Choroid plexus epithelial cell (primary cell): ENCODE measurements around the gene MTR.

Source experiments
- DNase-seq: peaks from one replicate; pipeline ENCODE4 v3.0.0-alpha.2; 2010; ENCODE audit warnings: low read depth
- H3K4me3 ChIP-seq: 2 replicates; pipeline ENCODE4 v1.5.1; 2011; ENCODE audit warnings: low read depth, mild to moderate bottlenecking, control low read depth, low read length, moderate library complexity
- TF ChIP-seq, protein P1 (sequence below): conservative IDR thresholded peaks from 2 replicates; pipeline ENCODE4 v1.5.1; 2011; ENCODE audit warnings: low read depth, mild to moderate bottlenecking, control low read depth, inconsistent platforms, low read length, moderate library complexity

The MTR gene

GRCh38 chr1:236835491-236835890, 40.4 kb downstream of the MTR start:
- TF ChIP-seq, protein P1, sequence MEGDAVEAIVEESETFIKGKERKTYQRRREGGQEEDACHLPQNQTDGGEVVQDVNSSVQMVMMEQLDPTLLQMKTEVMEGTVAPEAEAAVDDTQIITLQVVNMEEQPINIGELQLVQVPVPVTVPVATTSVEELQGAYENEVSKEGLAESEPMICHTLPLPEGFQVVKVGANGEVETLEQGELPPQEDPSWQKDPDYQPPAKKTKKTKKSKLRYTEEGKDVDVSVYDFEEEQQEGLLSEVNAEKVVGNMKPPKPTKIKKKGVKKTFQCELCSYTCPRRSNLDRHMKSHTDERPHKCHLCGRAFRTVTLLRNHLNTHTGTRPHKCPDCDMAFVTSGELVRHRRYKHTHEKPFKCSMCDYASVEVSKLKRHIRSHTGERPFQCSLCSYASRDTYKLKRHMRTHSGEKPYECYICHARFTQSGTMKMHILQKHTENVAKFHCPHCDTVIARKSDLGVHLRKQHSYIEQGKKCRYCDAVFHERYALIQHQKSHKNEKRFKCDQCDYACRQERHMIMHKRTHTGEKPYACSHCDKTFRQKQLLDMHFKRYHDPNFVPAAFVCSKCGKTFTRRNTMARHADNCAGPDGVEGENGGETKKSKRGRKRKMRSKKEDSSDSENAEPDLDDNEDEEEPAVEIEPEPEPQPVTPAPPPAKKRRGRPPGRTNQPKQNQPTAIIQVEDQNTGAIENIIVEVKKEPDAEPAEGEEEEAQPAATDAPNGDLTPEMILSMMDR: no peak
- no peak for DNase-seq
- H3K4me3 ChIP-seq: no peak overlapping the region

- peak; percentile 20 for DNase-seq
- H3K4me3 ChIP-seq: no peak overlapping the region
- TF ChIP-seq, protein P1: no peak
Measured at GRCh38 chr1:236836157-236836556, 41.1 kb downstream of the MTR start.

- no peak overlapping the region for H3K4me3 ChIP-seq
- TF ChIP-seq, protein P1: no peak
- DNase-seq: no peak
Measured at GRCh38 chr1:236837115-236837514, 42.0 kb downstream of the MTR start.

DNA sequence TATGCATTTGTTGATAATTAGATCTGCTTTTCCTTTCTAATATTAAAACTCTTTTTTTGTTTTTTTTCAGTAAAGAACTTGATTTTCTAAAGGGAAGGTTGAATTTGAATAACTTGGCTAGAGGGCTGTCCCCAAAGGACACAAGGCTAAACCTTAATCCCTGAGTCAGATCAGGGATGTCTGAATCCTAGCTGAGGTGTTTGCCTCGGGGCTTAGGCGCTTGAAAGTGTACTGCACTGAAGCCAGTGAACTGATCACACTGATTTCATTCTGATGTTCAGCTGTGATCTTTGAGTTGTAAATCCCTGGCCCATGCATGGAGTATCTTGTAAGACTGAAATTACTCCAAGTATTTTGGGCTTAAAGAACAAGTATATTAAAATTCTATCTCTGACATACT, 42.8 kb downstream of the MTR start:
- no peak for DNase-seq
- TF ChIP-seq, protein P1: no peak
- no peak overlapping the region for H3K4me3 ChIP-seq

DNA sequence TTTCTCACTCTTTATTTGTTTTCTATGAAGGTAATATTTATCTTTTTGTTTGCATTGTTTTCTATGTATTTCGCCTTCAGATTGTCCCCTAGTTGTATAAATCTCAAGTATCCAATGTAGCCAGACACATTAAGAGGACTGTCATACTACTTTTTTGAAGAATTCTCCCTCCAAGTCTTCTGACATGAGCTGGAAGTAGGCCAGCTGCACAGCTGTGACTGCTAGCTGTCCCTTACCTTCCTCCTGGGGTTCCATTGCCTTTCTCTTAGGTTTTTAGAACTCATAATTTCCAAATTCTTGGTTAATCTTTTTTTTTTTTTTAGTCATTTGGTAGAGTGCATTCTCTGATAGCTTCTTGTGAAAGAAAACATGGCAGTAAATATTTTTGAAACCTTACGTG, 46.2 kb downstream of the MTR start:
- no peak for DNase-seq
- no peak overlapping the region for H3K4me3 ChIP-seq
- TF ChIP-seq, protein P1: no peak

GRCh38 chr1:236844499-236845271, 49.6 kb downstream of the MTR start:
- H3K4me3 ChIP-seq: no peak overlapping the region
- peak; percentile 61 for DNase-seq
- TF ChIP-seq, protein P1: no peak

- TF ChIP-seq, protein P1: no peak
- DNase-seq: no peak
- H3K4me3 ChIP-seq: no peak overlapping the region
Measured at GRCh38 chr1:236845830-236846229, 50.7 kb downstream of the MTR start.
